Uterus (tissue), 4 donors: ENCODE data around the gene AP1S1. TPM values are rescaled to one million over a fixed set of nuclear protein-coding genes. Genes with fewer than 3 reads are reported as not detected.
A peak's percentile ranks its signal among the peaks of the same experiment; 100 is the strongest.

Experiments
- DNase-seq, 2 donors: peaks; one replicate each; pipeline ENCODE4 v3.0.0-alpha.2; 2019 to 2020
- H3K27ac ChIP-seq, 2 donors: fragments of 200-600 bp; sonication (generic); 1 replicate in 1 of 2; 2 replicates in 1 of 2; pipeline ENCODE4 v1.5.1; 2016 to 2018
- H3K27me3 ChIP-seq, 2 donors: fragments of 200-600 bp; sonication (generic); one replicate each; pipeline ENCODE4 v1.5.1; 2018 to 2019; ENCODE audit warnings: control low read depth in 1 of 2
- H3K36me3 ChIP-seq, 2 donors: fragments of 200-600 bp; sonication (generic); one replicate each; pipeline ENCODE4 v1.5.1; 2019; ENCODE audit warnings: control low read depth in 1 of 2
- H3K4me1 ChIP-seq, 2 donors: fragments of 200-600 bp; sonication (generic); one replicate each; pipeline ENCODE4 v1.5.1; 2018 to 2019; ENCODE audit warnings: control low read depth in 1 of 2
- H3K4me3 ChIP-seq, 2 donors: fragments of 200-600 bp; sonication (generic); 1 replicate in 1 of 2; 2 replicates in 1 of 2; pipeline ENCODE4 v1.5.1; 2018 to 2019; ENCODE audit warnings: mild to moderate bottlenecking in 1 of 2
- H3K9me3 ChIP-seq, 2 donors: fragments of 200-600 bp; sonication (generic); one replicate each; pipeline ENCODE4 v1.5.1; 2019; ENCODE audit warnings: control low read depth in 1 of 2
- CTCF ChIP-seq, 4 experiments: fragments of 200-600 bp in 2 of 4; fragments of 450-650 bp in 2 of 4; sonication (generic) in 2 of 4; IDR thresholded peaks; one replicate each; pipeline ENCODE4 v1.5.1; 2016 to 2019; ENCODE audit warnings: antibody characterized with exemption in 4 of 4, mild to moderate bottlenecking in 2 of 4, moderate library complexity in 1 of 4
- POLR2A ChIP-seq, 2 donors: fragments of 450-650 bp; IDR thresholded peaks; one replicate each; pipeline ENCODE4 v1.6.1; 2016; ENCODE audit warnings: antibody characterized with exemption in 2 of 2, mild to moderate bottlenecking in 1 of 2, moderate library complexity in 1 of 2
- intact Hi-C: fragments of 100-400 bp; cut with DNase I; formaldehyde crosslinking; loops from one replicate; pipeline ENCODE4 v1.15.1; 2023; ENCODE audit warnings: low total_unique reads
- total RNA-seq, 4 donors: library from RNA; depleted of rRNA in 3 of 4; stranded (reverse); fragments of >200 nt in 3 of 4; gene quantifications; one replicate each; pipeline versions ENCODE4 v1.1.0 to v1.2.4, GENCODE V29; 2014 to 2023
- donor health status: DM: yes; HTN: yes; CAD: no.

The AP1S1 gene
- total RNA-seq, 4 donors from 2014 or later, result 9.2 to 59.6 (median 30.2) TPM

DNA sequence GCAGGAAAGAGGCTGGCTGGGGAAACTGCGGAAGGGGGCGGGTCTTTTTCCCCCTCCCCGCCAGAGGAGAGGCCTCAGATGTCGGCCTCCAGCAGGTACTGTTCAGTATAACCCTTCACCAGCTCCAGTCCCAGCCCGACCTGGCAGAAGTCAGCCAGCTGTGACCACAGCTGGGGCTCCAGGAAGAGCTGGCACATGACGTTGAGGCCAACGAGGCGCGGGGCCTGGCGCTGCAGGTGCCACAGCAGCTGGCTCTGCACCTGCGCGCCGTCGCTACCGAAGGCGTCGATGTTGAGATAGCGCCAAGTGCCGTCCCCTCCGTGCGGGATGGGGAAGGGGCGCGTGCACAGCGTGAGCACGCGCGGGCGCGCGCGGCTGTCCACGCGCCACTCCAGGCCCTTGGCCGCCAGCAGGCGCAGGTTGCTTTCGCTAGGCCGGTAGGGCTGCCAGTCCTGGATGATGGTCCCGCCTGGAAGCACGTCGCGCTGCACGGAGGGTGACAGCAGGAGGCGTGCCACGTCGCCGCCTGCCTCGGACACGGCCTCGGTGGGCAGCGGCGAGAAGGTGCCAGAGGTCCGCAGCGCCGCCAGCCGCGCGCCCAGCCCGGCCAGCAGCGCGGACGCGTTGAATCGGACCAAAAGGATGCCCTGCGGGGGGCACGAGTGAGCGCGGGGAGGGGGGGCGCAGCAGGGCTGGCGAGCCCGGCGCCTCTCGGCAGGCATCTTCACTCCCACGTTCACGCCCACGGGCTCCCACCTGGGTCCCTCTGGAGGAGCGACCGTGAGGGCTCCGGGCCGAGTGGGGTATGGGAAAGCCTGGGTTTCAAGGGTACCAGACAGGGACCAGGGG lies 18.0 kb downstream of the AP1S1 start:
- Histone ChIP-seq H3K27me3 (peaks cover 38 to 76% of the 10 kb centered on the region in 2 donors), H3K9me3 (no peaks in the 10 kb centered on the region), H3K4me1 (peaks cover 0 to 17% of the 10 kb centered on the region in 2 donors), H3K36me3 (no peaks in the 10 kb centered on the region), H3K27ac (no peak overlapping the region), H3K4me3 (no peak overlapping the region)
- DNase-seq, result no peak
- TF ChIP-seq CTCF (IDR thresholded peaks at IDR 0.05) (no peak), POLR2A (IDR thresholded peaks at IDR 0.05) (no peak)
- intact Hi-C loops, result no loop called here

DNA sequence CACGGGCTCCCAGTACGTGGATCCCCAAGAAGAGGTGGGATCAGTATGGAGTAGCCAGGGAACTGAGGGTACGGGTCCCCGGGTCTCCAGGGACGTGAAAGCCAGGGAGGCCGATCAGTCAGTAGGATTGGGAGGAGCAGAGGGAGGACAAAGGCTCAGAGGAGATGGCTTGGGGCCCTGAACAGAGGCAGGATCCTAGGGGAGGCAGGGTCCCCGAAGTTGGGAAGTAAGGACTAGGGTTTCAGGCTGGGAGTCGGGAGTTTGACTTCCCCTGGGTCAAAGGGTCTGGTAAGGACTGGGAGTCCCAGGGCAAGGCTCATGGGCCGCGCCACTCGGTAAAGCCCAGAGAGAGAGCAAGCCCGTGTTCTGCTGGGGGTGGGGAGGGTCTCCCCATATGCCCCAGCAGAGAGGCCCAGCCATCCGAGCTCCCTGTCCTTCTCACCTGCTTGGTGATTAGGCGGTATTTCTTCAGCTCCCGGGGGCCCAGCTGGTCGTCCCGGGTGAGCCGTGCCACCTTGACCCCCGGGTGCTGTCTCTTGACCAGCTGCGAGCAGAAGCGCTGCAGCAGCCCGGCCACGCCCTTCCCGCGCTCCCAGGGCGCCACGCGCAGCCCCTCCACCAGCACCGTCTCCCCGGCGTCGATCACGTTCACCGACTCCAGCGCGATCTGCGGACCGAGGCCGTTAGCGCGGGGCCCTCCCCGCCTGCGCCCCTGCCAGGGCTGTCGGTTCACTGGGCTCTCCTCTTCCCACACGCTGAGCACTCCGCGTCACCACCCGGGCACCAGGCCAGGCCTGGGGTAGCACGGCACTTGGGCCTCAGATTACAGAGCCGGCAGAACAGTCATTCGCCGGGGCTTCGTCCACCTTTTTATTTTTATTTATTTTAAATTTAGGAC lies 18.8 kb downstream of the AP1S1 start:
- DNase-seq, result peak in 1 of 2 donors; percentile 58
- TF ChIP-seq CTCF (IDR thresholded peaks at IDR 0.05), result no peak
- no peak for TF ChIP-seq POLR2A (IDR thresholded peaks at IDR 0.05)
- Histone ChIP-seq H3K27me3 (peaks cover 38 to 80% of the 10 kb centered on the region in 2 donors), H3K4me3 (no peak overlapping the region), H3K27ac (no peak overlapping the region), H3K36me3 (no peaks in the 10 kb centered on the region), H3K9me3 (no peaks in the 10 kb centered on the region), H3K4me1 (peaks cover 0 to 17% of the 10 kb centered on the region in 2 donors)
- intact Hi-C loops, result no loop called here

DNA sequence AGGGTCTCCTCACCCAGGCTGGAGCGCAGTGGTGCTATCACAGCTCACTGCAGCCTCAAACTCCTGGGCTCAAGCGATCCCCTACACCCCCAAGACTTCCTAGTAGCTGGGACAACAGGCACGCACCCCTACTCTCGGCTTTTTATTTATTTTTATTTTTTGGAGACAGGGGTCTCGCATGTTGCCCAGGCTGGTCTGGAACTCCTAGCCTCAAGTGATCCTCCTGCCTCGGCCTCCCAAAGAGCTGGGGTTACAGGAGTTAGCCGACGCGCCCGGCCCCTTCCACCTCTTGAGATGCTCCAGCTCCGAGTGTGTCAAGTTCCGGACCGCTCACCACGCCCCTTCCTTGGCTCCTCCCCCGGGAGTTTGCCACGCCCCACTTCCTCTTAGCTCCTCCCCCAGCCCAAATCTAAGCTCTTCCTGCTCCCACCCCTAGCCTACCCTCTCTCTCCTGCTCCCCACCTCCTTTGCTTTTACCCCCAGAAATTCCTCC lies 19.5 kb downstream of the AP1S1 start:
- DNase-seq, result no peak
- no peak overlapping the region for H3K4me3 ChIP-seq
- peaks cover 38 to 84% of the 10 kb centered on the region in 2 donors for H3K27me3 ChIP-seq
- peaks cover 0 to 17% of the 10 kb centered on the region in 2 donors for H3K4me1 ChIP-seq
- no peaks in the 10 kb centered on the region for H3K36me3 ChIP-seq
- H3K27ac ChIP-seq, result no peak overlapping the region
- intact Hi-C loops, result no loop called here
- H3K9me3 ChIP-seq, result no peaks in the 10 kb centered on the region
- TF ChIP-seq CTCF (IDR thresholded peaks at IDR 0.05) (no peak), POLR2A (IDR thresholded peaks at IDR 0.05) (no peak)

DNA sequence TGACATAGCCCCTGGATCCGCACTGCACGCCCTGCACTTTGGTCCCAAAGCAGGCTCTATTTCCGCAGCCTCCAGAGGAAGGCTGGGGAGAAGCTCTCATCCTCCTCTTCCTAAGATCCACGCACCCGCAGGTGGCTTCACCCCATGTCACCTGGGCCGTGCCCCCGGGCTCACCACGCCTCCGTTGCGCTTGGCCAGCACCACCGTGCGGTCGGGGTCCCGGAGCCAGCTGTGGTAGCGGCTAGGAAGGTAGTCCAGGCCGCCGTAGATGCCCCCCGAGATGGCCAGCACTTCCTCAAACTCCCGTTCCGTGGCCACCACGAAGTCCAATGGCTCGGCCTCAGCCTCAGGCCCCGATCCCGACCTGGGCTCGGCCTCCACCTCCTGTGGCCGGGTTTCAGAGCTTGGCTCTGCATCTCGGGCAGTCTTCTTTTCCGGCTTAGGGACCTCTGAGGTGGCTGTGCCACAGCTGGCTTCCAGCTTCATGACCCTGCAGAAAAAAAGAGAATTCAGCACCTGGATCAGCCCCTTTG lies 20.1 kb downstream of the AP1S1 start:
- intact Hi-C loops, result no loop called here
- DNase-seq, result no peak
- TF ChIP-seq CTCF (IDR thresholded peaks at IDR 0.05) (no peak), POLR2A (IDR thresholded peaks at IDR 0.05) (no peak)
- no peak overlapping the region for H3K4me3 ChIP-seq
- H3K4me1 ChIP-seq, result peaks cover 0 to 17% of the 10 kb centered on the region in 2 donors
- peaks cover 36 to 84% of the 10 kb centered on the region in 2 donors for H3K27me3 ChIP-seq
- no peaks in the 10 kb centered on the region for H3K36me3 ChIP-seq
- no peaks in the 10 kb centered on the region for H3K9me3 ChIP-seq
- H3K27ac ChIP-seq, result no peak overlapping the region
